Activated naive CD4-positive, alpha-beta T cell (primary cell): ENCODE measurements around the gene IL34.

Experiments used
- DNase-seq, 4 experiments: peaks; one replicate each; lab custom pipeline; 2025; lab: John Stamatoyannopoulos, UW

IL34 gene

GRCh38 chr16:70689035-70689969 is 42.9 kb downstream of the IL34 start:
- DNase-seq: no peak

- no peak for DNase-seq
These were observed 43.9 kb downstream of the IL34 start for GRCh38 chr16:70689970-70690891.

- DNase-seq: no peak
These were observed 45.1 kb downstream of the IL34 start for GRCh38 chr16:70691223-70692129.

GRCh38 chr16:70692130-70692872 is 45.9 kb downstream of the IL34 start:
- no peak for DNase-seq

GRCh38 chr16:70692873-70693671 is 46.7 kb downstream of the IL34 start:
- no peak for DNase-seq

- DNase-seq: no peak
These were observed 47.9 kb downstream of the IL34 start for GRCh38 chr16:70694088-70694867.

GRCh38 chr16:70694868-70695218 is 48.5 kb downstream of the IL34 start:
- no peak for DNase-seq

- no peak for DNase-seq
These were observed 49.1 kb downstream of the IL34 start for GRCh38 chr16:70695331-70696070.

- DNase-seq: no peak
These were observed 50.0 kb downstream of the IL34 start for GRCh38 chr16:70696355-70696754.

GRCh38 chr16:70696952-70697593 is 50.7 kb downstream of the IL34 start:
- no peak for DNase-seq

GRCh38 chr16:70697594-70698170 is 51.3 kb downstream of the IL34 start:
- DNase-seq: no peak

GRCh38 chr16:70698901-70699300 is 52.5 kb downstream of the IL34 start:
- DNase-seq: no peak

GRCh38 chr16:70699696-70700095 is 53.3 kb downstream of the IL34 start:
- DNase-seq: no peak

- no peak for DNase-seq
These were observed 54.0 kb downstream of the IL34 start for GRCh38 chr16:70700101-70701020.

GRCh38 chr16:70701036-70701435 is 54.7 kb downstream of the IL34 start:
- no peak for DNase-seq

- no peak for DNase-seq
These were observed 55.2 kb downstream of the IL34 start for GRCh38 chr16:70701596-70701995.

GRCh38 chr16:70701998-70702397 is 55.6 kb downstream of the IL34 start:
- DNase-seq: no peak
